K562 (cell line): ENCODE data around the gene CLIC1. TPM values are rescaled to one million over a fixed set of nuclear protein-coding genes. Genes with fewer than 3 reads are reported as not detected.

Experiments used
- ARNT ChIP-seq, 2 experiments: fragments of 450-650 bp; IDR thresholded peaks; 2 replicates each; pipeline ENCODE4 v1.6.1; 2016; ENCODE audit warnings: mild to moderate bottlenecking in 1 of 2
- CCAR2 ChIP-seq: fragments of 200-400 bp; formaldehyde crosslinking; IDR thresholded peaks from 2 replicates; pipeline ENCODE4 v1.6.1; 2017; ENCODE audit warnings: mild to moderate bottlenecking, low read depth, low read length
- GABPA ChIP-seq: fragments of 200-800 bp; sonication (Bioruptor generic); conservative IDR thresholded peaks from 2 replicates; pipeline ENCODE4 v1.6.1; 2016; ENCODE audit warnings: low read depth, missing genetic modification characterization, missing compliant biosample characterization
- HIVEP1 ChIP-seq: fragments of 250-450 bp; sonication (Bioruptor Pico); IDR thresholded peaks from 2 replicates; pipeline ENCODE4 v1.4.0; 2020; ENCODE audit warnings: mild to moderate bottlenecking
- HNRNPUL1 ChIP-seq: fragments of 200-400 bp; formaldehyde crosslinking; IDR thresholded peaks from 2 replicates; pipeline ENCODE4 v1.6.1; 2017; ENCODE audit warnings: low read length
- KDM1A ChIP-seq, 2 experiments: fragments of 450-650 bp; IDR thresholded peaks; 2 replicates each; pipeline ENCODE4 v1.6.1; 2016; ENCODE audit warnings: mild to moderate bottlenecking in 2 of 2
- MBD1 ChIP-seq: fragments of 250-450 bp; sonication (Bioruptor Pico); IDR thresholded peaks from 2 replicates; pipeline ENCODE4 v1.8.0; 2022; ENCODE audit warnings: inconsistent platforms
- MCM7 ChIP-seq, 2 experiments: fragments of 450-650 bp; IDR thresholded peaks; 2 replicates each; pipeline ENCODE4 v1.6.1; 2016 to 2018
- MED1 ChIP-seq: sonication (generic); formaldehyde crosslinking; IDR thresholded peaks from 2 replicates; pipeline ENCODE4 v1.8.1; 2023; ENCODE audit warnings: missing genetic modification reagents, borderline replicate concordance
- ZNF146 ChIP-seq: IDR thresholded peaks from one replicate; pipeline ENCODE4 v1.6.1; 2018; ENCODE audit warnings: missing compliant biosample characterization; ENCODE audit not compliant: unreplicated experiment
- ZNF785 ChIP-seq: fragments of 250-450 bp; sonication (Bioruptor Pico); IDR thresholded peaks from 2 replicates; pipeline ENCODE4 v1.4.0; 2020; ENCODE audit warnings: mild to moderate bottlenecking
- polyA plus RNA-seq, 8 experiments: library from polyadenylated mRNA; depleted of rRNA in 4 of 8; stranded (reverse) in 5 of 8; unstranded in 3 of 8; fragments of >200 nt; fragmentation: Nextera tagmentation in 2 of 8; fragmentation: Illumina TruSeq in 1 of 8; extraction: Ambion mirVana in 2 of 8; extraction: Trizol in 1 of 8; gene quantifications; 2 replicates each; pipeline versions ENCODE4 v1.2.1 to v1.2.3, GENCODE V29; 2011 to 2014; ENCODE audit warnings: inconsistent platforms in 1 of 8, missing spikeins in 1 of 8
- total RNA-seq, 7 experiments: library from RNA; depleted of rRNA in 6 of 7; stranded (reverse); fragments of >200 nt in 6 of 7; fragmentation: Illumina TruSeq in 2 of 7; extraction: Trizol in 2 of 7; gene quantifications; 2 replicates each; pipeline versions ENCODE4 v1.2.1 to v1.2.3, GENCODE V29; 2011 to 2021; ENCODE audit warnings: low replicate concordance in 1 of 7
- TF ChIP-seq, protein P1 (sequence below), 2 experiments: fragments of 450-650 bp; IDR thresholded peaks; 2 replicates each; pipeline ENCODE4 v1.6.1; 2016; ENCODE audit warnings: mild to moderate bottlenecking in 2 of 2, borderline replicate concordance in 1 of 2, low read depth in 1 of 2, moderate library complexity in 1 of 2
- TF ChIP-seq, protein P2 (sequence below): sonication (generic); formaldehyde crosslinking; IDR thresholded peaks from 2 replicates; pipeline ENCODE4 v1.8.1; 2022; ENCODE audit warnings: missing genetic modification reagents
- TF ChIP-seq, protein P3 (sequence below): fragments of 250-450 bp; sonication (Bioruptor Pico); IDR thresholded peaks from 2 replicates; pipeline ENCODE4 v1.4.0; 2020; ENCODE audit warnings: mild to moderate bottlenecking, moderate library complexity, borderline replicate concordance

The CLIC1 gene
- total and polyA plus RNA-seq, 9 of the 15 experiments (the other 6 are each of a cell fraction or from before 2014, with no cell fraction given), result 1,267 to 2,419 (median 1,808) TPM

GRCh38 chr6:31737315-31737990 lies 1.1 kb upstream of the CLIC1 start (continued):
- TF ChIP-seq, protein P1, sequence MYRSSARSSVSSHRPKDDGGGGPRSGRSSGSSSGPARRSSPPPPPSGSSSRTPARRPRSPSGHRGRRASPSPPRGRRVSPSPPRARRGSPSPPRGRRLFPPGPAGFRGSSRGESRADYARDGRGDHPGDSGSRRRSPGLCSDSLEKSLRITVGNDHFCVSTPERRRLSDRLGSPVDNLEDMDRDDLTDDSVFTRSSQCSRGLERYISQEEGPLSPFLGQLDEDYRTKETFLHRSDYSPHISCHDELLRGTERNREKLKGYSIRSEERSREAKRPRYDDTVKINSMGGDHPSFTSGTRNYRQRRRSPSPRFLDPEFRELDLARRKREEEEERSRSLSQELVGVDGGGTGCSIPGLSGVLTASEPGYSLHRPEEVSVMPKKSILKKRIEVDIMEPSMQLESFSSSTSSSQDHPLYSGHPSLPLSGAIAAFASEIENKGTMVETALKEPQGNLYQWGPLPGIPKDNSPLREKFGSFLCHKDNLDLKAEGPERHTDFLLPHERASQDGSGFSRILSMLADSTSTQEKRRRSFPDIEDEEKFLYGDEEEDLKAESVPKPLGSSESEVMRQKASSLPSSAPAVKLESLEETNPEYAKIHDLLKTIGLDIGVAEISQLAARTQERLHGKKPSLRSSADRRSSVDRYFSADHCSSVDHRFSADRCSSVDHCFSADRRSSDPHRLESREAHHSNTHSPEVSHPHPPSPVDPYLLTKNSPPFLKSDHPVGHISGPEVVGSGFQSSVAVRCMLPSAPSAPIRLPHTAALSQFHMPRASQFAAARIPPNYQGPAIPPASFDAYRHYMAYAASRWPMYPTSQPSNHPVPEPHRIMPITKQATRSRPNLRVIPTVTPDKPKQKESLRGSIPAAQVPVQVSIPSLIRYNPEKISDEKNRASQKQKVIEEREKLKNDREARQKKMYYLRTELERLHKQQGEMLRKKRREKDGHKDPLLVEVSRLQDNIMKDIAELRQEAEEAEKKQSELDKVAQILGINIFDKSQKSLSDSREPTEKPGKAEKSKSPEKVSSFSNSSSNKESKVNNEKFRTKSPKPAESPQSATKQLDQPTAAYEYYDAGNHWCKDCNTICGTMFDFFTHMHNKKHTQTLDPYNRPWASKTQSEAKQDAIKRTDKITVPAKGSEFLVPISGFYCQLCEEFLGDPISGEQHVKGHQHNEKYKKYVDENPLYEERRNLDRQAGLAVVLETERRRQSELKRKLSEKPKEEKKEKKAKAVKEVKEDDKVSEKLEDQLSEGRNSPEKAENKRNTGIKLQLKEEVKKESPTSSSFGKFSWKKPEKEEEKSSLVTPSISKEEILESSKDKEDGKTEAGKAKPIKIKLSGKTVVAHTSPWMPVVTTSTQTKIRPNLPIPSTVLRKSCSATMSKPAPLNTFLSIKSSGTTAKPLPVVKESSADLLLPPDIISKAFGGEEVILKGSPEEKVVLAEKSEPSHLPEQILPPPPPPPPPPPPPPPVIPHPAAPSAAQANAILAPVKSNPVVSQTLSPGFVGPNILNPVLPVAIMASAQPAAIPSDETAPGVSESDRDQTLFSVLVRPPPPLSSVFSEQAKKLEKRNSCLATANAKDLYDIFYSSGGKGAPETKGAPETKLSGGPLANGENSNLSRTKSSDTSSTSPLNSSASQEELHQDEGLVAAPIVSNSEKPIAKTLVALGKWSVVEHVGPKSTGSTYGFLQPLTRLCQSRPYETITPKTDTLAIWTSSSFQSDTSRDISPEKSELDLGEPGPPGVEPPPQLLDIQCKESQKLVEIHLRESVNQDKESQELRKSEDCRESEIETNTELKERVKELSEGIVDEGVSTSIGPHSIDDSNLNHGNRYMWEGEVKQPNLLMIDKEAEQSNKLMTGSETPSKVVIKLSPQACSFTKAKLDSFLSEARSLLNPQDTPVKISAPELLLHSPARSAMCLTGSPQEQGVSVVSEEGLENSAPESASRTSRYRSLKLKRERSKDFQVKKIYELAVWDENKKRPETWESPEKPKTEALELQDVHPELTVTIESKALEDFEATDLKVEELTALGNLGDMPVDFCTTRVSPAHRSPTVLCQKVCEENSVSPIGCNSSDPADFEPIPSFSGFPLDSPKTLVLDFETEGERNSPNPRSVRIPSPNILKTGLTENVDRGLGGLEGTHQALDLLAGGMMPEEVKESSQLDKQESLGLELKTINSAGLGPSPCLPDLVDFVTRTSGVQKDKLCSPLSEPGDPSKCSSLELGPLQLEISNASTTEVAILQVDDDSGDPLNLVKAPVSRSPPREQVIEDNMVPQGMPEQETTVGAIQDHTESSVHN (IDR thresholded peaks at IDR 0.05; ENCODE audit: borderline replicate concordance in 1 of 2, low read depth in 1 of 2), result no peak
- TF ChIP-seq GABPA (no peak), HIVEP1 (CRISPR knock-in tag) (no peak), CCAR2 (no peak), MCM7 (IDR thresholded peaks at IDR 0.05) (0 out of 4 replicates have a peak, but pooled peaks of 1 of the 2 experiments have one; percentile 40), MED1 (no peak), KDM1A (IDR thresholded peaks at IDR 0.05) (no peak), ARNT (IDR thresholded peaks at IDR 0.05) (no peak), HNRNPUL1 (no peak), MBD1 (CRISPR knock-in tag) (no peak), ZNF146 (CRISPR knock-in tag) (no peak), ZNF785 (CRISPR knock-in tag) (no peak)
- TF ChIP-seq, protein P2, sequence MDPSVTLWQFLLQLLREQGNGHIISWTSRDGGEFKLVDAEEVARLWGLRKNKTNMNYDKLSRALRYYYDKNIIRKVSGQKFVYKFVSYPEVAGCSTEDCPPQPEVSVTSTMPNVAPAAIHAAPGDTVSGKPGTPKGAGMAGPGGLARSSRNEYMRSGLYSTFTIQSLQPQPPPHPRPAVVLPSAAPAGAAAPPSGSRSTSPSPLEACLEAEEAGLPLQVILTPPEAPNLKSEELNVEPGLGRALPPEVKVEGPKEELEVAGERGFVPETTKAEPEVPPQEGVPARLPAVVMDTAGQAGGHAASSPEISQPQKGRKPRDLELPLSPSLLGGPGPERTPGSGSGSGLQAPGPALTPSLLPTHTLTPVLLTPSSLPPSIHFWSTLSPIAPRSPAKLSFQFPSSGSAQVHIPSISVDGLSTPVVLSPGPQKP (CRISPR knock-in tag), result no peak
- TF ChIP-seq, protein P3, sequence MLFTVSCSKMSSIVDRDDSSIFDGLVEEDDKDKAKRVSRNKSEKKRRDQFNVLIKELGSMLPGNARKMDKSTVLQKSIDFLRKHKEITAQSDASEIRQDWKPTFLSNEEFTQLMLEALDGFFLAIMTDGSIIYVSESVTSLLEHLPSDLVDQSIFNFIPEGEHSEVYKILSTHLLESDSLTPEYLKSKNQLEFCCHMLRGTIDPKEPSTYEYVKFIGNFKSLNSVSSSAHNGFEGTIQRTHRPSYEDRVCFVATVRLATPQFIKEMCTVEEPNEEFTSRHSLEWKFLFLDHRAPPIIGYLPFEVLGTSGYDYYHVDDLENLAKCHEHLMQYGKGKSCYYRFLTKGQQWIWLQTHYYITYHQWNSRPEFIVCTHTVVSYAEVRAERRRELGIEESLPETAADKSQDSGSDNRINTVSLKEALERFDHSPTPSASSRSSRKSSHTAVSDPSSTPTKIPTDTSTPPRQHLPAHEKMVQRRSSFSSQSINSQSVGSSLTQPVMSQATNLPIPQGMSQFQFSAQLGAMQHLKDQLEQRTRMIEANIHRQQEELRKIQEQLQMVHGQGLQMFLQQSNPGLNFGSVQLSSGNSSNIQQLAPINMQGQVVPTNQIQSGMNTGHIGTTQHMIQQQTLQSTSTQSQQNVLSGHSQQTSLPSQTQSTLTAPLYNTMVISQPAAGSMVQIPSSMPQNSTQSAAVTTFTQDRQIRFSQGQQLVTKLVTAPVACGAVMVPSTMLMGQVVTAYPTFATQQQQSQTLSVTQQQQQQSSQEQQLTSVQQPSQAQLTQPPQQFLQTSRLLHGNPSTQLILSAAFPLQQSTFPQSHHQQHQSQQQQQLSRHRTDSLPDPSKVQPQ (CRISPR knock-in tag), result no peak
